A673 (cell line): ENCODE measurements around the gene PIGO.

Experiments
- EZH2 ChIP-seq: fragments of 200-600 bp; sonication (generic); IDR thresholded peaks from 2 replicates; pipeline ENCODE4 v1.6.1; 2017; ENCODE audit warnings: borderline replicate concordance, low read depth, mild to moderate bottlenecking, mixed read lengths, antibody characterized with exemption, low read length; ENCODE audit not compliant: poor library complexity, severe bottlenecking
- TF ChIP-seq, protein P1 (sequence below): fragments of 300-800, 200-600 bp; sonication (generic); conservative IDR thresholded peaks from 2 replicates; pipeline ENCODE4 v1.5.1; 2017; ENCODE audit warnings: low read depth, mild to moderate bottlenecking, antibody characterized with exemption, low read length, moderate library complexity, mixed read lengths

DNA sequence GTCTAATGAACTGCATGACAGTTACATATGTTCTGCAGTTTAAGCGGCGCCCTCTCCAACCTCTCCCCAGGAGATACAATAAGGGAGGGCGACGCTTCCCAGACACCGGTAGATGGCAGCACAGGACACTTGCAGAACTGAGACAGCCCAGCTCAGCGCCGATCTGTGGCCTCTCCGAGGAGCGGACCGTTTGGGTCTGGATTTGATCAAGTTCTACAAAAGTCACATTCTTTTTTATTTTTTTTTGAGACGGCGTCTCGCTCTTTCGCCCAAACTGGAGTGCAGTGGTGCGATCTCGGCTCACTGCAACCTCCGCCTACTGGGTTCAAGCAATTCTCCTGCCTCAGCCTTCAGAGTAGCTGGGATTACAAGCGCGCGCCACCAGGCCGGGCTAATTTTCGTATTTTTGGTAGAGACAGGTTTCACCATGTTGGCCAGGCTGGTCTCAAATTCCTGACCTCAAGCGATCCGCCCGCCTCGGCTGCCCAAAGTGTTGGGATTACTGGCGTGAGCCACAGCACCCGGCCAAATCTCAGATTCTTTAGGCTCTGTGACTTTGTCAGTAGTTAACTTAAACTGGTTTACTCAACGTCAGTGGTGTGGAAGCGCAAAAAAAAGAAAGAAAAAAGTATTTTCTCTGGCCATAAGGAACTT is 20.6 kb upstream of the PIGO start:
- TF ChIP-seq, protein P1, sequence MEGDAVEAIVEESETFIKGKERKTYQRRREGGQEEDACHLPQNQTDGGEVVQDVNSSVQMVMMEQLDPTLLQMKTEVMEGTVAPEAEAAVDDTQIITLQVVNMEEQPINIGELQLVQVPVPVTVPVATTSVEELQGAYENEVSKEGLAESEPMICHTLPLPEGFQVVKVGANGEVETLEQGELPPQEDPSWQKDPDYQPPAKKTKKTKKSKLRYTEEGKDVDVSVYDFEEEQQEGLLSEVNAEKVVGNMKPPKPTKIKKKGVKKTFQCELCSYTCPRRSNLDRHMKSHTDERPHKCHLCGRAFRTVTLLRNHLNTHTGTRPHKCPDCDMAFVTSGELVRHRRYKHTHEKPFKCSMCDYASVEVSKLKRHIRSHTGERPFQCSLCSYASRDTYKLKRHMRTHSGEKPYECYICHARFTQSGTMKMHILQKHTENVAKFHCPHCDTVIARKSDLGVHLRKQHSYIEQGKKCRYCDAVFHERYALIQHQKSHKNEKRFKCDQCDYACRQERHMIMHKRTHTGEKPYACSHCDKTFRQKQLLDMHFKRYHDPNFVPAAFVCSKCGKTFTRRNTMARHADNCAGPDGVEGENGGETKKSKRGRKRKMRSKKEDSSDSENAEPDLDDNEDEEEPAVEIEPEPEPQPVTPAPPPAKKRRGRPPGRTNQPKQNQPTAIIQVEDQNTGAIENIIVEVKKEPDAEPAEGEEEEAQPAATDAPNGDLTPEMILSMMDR, result peak; percentile 91
- no peak for TF ChIP-seq EZH2
